GM18507 (cell line): ENCODE results near the gene CACTIN.

Experiments
- DNase-seq: peaks from one replicate; pipeline ENCODE4 v3.0.0; 2011; ENCODE audit warnings: low read depth; ENCODE audit not compliant: insufficient read length; ENCODE audit errors: extremely low spot score
- FAIRE-seq: peaks from 2 replicates; lab custom pipeline; 2011; peaks lifted over from hg19 to GRCh38; lab: Jason Lieb, UNC

The CACTIN gene

GRCh38 chr19:3613818-3614661 lies 12.6 kb downstream of the CACTIN start:
- no peak for FAIRE-seq
- no peak for DNase-seq

- DNase-seq = no peak
- FAIRE-seq = no peak
These were observed 13.5 kb downstream of the CACTIN start for GRCh38 chr19:3612901-3613741.

DNA sequence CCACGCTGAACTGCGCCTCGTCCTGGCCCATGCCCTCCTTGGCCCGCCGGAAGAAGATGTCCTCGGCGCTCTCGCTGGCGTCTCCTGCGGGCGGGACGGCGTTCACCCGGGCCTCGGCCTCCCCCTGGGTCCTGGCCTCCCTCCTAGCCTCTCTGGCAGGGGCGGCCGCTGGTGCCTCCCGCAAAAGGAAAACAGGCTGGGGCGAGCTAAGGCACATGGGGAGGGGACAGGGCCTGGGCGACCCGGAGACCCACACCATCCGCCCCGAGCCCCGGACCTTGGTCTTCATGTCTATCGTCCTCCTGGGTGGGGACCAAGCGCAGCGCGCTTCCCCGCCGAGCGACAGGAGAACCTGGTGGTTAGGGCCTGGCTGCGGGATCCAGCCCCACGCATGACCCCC lies 14.3 kb downstream of the CACTIN start:
- no peak for DNase-seq
- no peak for FAIRE-seq

GRCh38 chr19:3611841-3612240 lies 14.7 kb downstream of the CACTIN start:
- no peak for DNase-seq

GRCh38 chr19:3610745-3611717 lies 15.6 kb downstream of the CACTIN start:
- DNase-seq (no peak), FAIRE-seq (no peak)

More at GRCh38 chr19:3611841-3612240, 14.7 kb downstream of the CACTIN start:
- no peak for FAIRE-seq

- DNase-seq (no peak), FAIRE-seq (no peak)
These were observed 16.5 kb downstream of the CACTIN start for GRCh38 chr19:3609779-3610719.

- FAIRE-seq = no peak
- DNase-seq = no peak
These were observed 17.8 kb downstream of the CACTIN start for GRCh38 chr19:3608750-3609322.

DNA sequence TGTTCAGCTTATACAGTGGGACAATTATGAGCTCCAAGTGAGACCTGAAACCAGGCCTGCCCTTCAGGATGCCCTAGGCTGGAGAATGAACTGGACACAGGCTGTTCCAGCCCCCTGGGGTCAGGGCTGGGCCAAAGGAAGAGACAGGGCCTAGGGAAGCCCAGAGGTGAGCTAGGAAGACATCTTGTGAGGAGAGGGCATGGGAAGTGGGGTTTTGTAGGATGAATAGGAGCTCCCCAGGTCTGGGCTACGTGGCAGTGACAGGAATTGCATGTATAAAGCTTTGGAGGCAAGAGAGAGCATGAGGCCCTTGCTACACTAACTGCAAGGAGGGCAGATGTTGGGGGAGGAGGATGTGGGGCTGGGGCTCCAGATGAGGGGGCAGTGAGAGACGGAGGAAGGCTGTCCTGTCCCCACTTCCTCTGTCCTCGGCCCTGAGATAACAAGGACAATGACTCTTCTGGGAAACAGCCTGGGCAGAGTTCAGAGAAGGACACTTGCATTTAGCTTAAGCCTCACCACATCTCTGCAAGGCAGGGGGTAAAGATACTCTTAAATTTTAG lies 18.4 kb downstream of the CACTIN start:
- DNase-seq = no peak
- no peak for FAIRE-seq

- DNase-seq (no peak), FAIRE-seq (no peak)
These were observed 19.1 kb downstream of the CACTIN start for GRCh38 chr19:3607303-3608078.

DNA sequence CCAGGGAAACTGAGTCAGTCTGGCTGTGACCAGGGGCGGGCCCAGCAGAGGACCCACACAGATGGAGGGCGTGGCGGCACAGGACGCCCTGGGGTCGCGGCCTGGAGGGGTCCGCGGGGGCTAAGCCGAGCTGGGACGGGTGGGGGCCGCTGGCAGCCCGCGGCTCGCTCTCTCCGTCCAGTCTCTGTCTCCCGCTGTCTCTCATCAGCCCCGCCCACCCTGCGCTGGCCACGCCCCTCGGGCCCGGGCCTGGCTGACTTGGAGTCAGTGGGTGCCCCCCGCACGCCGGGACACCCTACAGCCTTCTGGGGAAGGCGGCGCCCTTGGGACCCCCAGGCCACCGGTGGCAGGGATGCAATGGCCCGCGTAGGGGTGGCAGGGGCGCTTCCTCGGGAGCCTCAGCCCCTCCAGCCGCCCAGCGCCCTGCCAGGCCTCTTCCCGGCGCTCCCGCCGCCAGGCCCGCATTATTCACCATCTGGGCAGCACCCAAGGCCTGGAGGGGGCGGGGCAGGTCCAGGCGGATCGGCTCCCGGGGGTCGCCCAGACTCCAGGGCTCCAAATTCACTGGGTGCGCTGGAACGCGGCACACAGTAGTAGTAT lies 19.8 kb downstream of the CACTIN start, which contains the start of gene TBXA2R:
Gene TBXA2R, minus strand, starts transcription at position 186 of the 600 bp plus-strand sequence. CDS start 6,241 bp downstream, outside the sequence.
- no peak for DNase-seq
- no peak for FAIRE-seq

GRCh38 chr19:3606174-3606689 lies 20.4 kb downstream of the CACTIN start:
- no peak for DNase-seq
- no peak for FAIRE-seq

DNA sequence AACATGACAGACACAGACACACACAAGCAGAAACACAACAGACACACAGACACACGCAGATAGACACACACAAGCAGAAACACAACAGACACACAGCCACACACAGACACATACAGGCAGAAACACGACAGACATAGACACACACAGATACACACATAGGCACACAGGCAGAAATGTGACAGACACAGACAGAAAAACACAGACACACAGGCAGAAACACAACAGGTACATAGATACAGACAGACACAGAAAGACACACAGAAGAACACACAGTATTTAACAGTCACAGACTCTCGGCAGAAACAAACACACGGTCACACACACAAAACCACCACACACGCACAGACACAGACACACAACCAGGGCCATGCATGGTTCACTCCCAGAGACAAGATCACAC lies 20.8 kb downstream of the CACTIN start:
- DNase-seq (no peak), FAIRE-seq (no peak)

DNA sequence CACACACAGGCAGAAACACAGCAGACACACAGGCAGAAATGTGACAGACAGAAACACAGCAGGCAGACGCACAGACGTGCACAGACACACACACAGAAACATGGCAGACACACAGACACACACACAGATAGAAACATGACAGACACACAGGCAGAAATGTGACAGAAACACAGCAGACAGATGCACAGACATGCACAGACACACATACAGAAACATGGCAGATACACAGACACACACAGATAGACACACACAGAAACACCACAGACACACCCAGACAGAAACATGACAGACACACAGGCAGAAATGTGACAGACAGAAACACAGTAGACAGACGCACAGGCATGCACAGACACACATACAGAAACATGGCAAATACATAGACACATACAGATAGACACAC lies 21.2 kb downstream of the CACTIN start:
- DNase-seq (no peak), FAIRE-seq (peak; percentile 39)

DNA sequence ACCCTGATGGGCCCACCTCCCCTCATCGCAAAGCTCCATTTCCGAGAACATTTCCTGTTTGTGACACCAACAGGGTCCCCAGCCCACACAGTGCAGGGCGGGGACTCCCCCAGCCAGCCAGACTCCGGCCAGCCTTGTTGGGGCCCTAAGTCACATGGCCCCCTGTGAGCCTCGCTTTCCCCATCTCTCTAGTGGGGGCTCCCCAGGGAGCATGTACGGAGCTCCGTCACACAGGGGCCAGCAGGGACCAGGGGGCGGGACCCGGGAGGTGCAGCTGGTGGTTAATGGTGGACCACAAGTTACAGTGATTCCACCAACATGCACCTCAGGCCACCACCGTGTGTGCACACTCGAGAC lies 21.6 kb downstream of the CACTIN start:
- no peak for FAIRE-seq
- no peak for DNase-seq

DNA sequence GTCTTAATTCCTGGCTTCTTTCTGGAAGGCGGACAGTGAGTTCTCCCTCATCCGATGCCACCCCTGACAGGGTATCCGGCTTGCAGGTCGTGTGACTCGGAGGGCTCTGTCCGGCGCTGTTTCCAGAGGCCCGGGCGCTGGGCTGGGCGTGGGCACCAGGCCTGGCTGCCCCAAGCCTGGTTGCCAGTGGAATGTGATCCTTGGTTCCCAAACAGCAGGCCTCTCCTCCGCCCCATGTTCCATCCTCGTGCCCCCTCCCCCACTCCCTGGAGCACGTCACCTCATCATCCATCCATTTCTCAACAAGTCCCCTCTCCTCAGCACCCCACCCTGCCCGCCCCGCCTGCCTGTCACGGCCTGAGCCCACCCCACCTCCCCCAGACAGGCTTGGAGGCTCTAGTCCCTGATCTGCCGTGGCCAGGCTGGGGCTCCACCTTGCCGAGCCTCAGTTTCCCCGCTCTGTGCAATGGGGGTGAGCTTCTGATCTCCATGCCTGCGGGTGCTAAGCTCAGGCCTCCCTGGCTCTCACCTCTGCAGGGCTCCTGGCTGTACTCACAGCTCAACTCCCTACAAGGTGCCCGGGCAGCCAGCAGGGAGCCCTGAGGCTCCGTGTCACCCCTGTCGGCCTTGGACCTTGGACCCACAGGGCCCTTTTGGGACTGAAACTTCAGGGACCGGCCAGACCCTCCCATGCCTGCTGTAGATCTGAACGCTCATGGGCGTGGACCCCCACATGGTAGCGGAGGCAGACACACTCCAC lies 22.2 kb downstream of the CACTIN start:
- DNase-seq = no peak
- no peak for FAIRE-seq
